H1 (cell line): Measurements from ENCODE around the gene FASTKD1. TPM values are rescaled to one million over a fixed set of nuclear protein-coding genes. Genes with fewer than 3 reads are reported as not detected.

Source experiments
- CTCF ChIA-PET: fragments of 300-600 bp; sonication (Branson Sonifier 250); formaldehyde crosslinking; loops from one replicate; lab custom pipeline; 2021; ENCODE audit not compliant: partially characterized antibody; lab: Charles Lee
- POLR2A ChIA-PET: fragments of 300-600 bp; sonication (Branson Sonifier 250); formaldehyde crosslinking; loops from one replicate; lab custom pipeline; 2021; ENCODE audit warnings: inconsistent platforms; ENCODE audit not compliant: partially characterized antibody; lab: Charles Lee
- DNase-seq, 2 experiments: peaks; one replicate each; pipeline versions ENCODE4 v3.0.0 to v3.0.0-alpha.2; 2010 to 2022; ENCODE audit warnings: low spot score in 2 of 2, low read depth in 1 of 2, mixed read lengths in 1 of 2
- FAIRE-seq: peaks from 2 replicates; lab custom pipeline; 2011; peaks lifted over from hg19 to GRCh38; lab: Jason Lieb, UNC
- H2AFZ ChIP-seq: 2 replicates; pipeline ENCODE4 v1.8.1; 2012; ENCODE audit warnings: low read length, inconsistent platforms
- H2AK5ac ChIP-seq: 2 replicates; pipeline ENCODE4 v1.6.1; 2013; ENCODE audit warnings: low read depth, low read length
- H2BK120ac ChIP-seq: replicated peaks from 2 replicates; pipeline ENCODE3; 2013; ENCODE audit warnings: low read depth, low read length, inconsistent platforms
- H2BK12ac ChIP-seq: 2 replicates; pipeline ENCODE4 v1.6.1; 2013; ENCODE audit warnings: low read depth, low read length
- H2BK15ac ChIP-seq: 2 replicates; pipeline ENCODE4 v1.6.1; 2013; ENCODE audit warnings: low read length
- H2BK20ac ChIP-seq: 2 replicates; pipeline ENCODE4 v1.6.1; 2013; ENCODE audit warnings: low read length
- H2BK5ac ChIP-seq: 2 replicates; pipeline ENCODE4 v1.6.1; 2013; ENCODE audit warnings: low read depth, low read length
- H3K14ac ChIP-seq: 2 replicates; pipeline ENCODE4 v1.6.1; 2013; ENCODE audit warnings: inconsistent platforms; ENCODE audit not compliant: insufficient read length
- H3K18ac ChIP-seq: 2 replicates; pipeline ENCODE4 v1.6.1; 2013; ENCODE audit warnings: low read length; ENCODE audit errors: extremely low read depth
- H3K23ac ChIP-seq: 2 replicates; pipeline ENCODE4 v1.6.1; 2013; ENCODE audit warnings: inconsistent platforms; ENCODE audit not compliant: insufficient read length
- H3K23me2 ChIP-seq: 2 replicates; pipeline ENCODE4 v1.6.1; 2013; ENCODE audit warnings: low read depth, low read length
- H3K27ac ChIP-seq: 2 replicates; pipeline ENCODE4 v1.6.1; 2011; ENCODE audit warnings: low read depth, low read length, inconsistent platforms
- H3K27me3 ChIP-seq, 4 experiments: replicated peaks in 1 of 4; 1 replicate in 1 of 4; 2 replicates in 3 of 4; pipeline versions ENCODE4 v1.6.1 to v1.8.1; 2011 to 2013; ENCODE audit warnings: low read length in 3 of 4, mild to moderate bottlenecking in 3 of 4, inconsistent platforms in 2 of 4, mixed read lengths in 2 of 4, moderate library complexity in 1 of 4; ENCODE audit not compliant: control insufficient read depth in 3 of 4, insufficient read depth in 3 of 4; ENCODE audit errors: extremely low read depth in 1 of 4
- H3K36me3 ChIP-seq, 4 experiments: 2 replicates each; pipeline versions ENCODE4 v1.6.1 to v1.8.1; 2011 to 2013; ENCODE audit warnings: mild to moderate bottlenecking in 4 of 4, low read length in 3 of 4, moderate library complexity in 2 of 4, control low read depth in 1 of 4, inconsistent platforms in 1 of 4; ENCODE audit not compliant: insufficient read depth in 4 of 4, control insufficient read depth in 2 of 4
- H3K4ac ChIP-seq: replicated peaks from 2 replicates; pipeline ENCODE3; 2013; ENCODE audit warnings: low read length, low read depth, mixed read lengths, inconsistent platforms; ENCODE audit not compliant: insufficient read length
- H3K4me1 ChIP-seq, 4 experiments: replicated peaks in 1 of 4; 1 replicate in 1 of 4; 2 replicates in 3 of 4; pipeline versions ENCODE4 v1.6.1 to v1.8.1; 2011 to 2013; ENCODE audit warnings: low read length in 3 of 4, inconsistent platforms in 2 of 4, mixed read lengths in 1 of 4; ENCODE audit not compliant: insufficient read depth in 4 of 4, control insufficient read depth in 3 of 4
- H3K4me2 ChIP-seq, 2 experiments: 2 replicates each; pipeline versions ENCODE4 v1.6.1 to v1.8.1; 2011 to 2013; ENCODE audit warnings: low read depth in 2 of 2, low read length in 2 of 2, control low read depth in 1 of 2, inconsistent platforms in 1 of 2, mild to moderate bottlenecking in 1 of 2; ENCODE audit not compliant: insufficient read depth in 1 of 2
- H3K4me3 ChIP-seq, 4 experiments: fragments of 200-600, 300-600 bp in 1 of 4; sonication (generic), shearing (Covaris generic), sonication (Bioruptor Twin) in 1 of 4; 2 replicates each; pipeline versions ENCODE4 v1.5.1 to v1.8.1; 2011 to 2016; ENCODE audit warnings: low read length in 4 of 4, low read depth in 3 of 4, control low read depth in 2 of 4, inconsistent platforms in 2 of 4, mild to moderate bottlenecking in 2 of 4, mixed read lengths in 1 of 4, moderate library complexity in 1 of 4; ENCODE audit not compliant: insufficient read depth in 2 of 4; ENCODE audit errors: extremely low read depth in 1 of 4
- H3K56ac ChIP-seq: replicated peaks from 2 replicates; pipeline ENCODE3; 2013; ENCODE audit warnings: low read depth, mild to moderate bottlenecking, mixed read lengths, low read length, inconsistent platforms; ENCODE audit not compliant: insufficient read length
- H3K79me1 ChIP-seq: 2 replicates; pipeline ENCODE4 v1.6.1; 2013; ENCODE audit warnings: low read depth, low read length, control low read depth
- H3K79me2 ChIP-seq, 2 experiments: 2 replicates each; pipeline versions ENCODE4 v1.6.1 to v1.8.1; 2012 to 2013; ENCODE audit warnings: low read length in 2 of 2, mild to moderate bottlenecking in 2 of 2, inconsistent platforms in 1 of 2; ENCODE audit not compliant: insufficient read depth in 2 of 2, control insufficient read depth in 1 of 2
- H3K9ac ChIP-seq, 4 experiments: replicated peaks in 1 of 4; 1 replicate in 1 of 4; 2 replicates in 3 of 4; pipeline versions ENCODE4 v1.6.1 to v1.8.1; 2011 to 2013; ENCODE audit warnings: low read depth in 3 of 4, low read length in 3 of 4, control low read depth in 2 of 4, mild to moderate bottlenecking in 2 of 4, moderate library complexity in 2 of 4, inconsistent platforms in 1 of 4; ENCODE audit errors: extremely low read depth in 1 of 4
- H3K9me3 ChIP-seq, 2 experiments: 2 replicates each; pipeline versions ENCODE4 v1.6.1 to v1.8.1; 2012 to 2013; ENCODE audit warnings: mild to moderate bottlenecking in 2 of 2, moderate library complexity in 2 of 2, control low read depth in 1 of 2, inconsistent platforms in 1 of 2, low read depth in 1 of 2, low read length in 1 of 2, mixed read lengths in 1 of 2; ENCODE audit not compliant: insufficient read depth in 2 of 2
- H4K20me1 ChIP-seq, 2 experiments: replicated peaks in 1 of 2; 2 replicates each; pipeline versions ENCODE3 to v1.8.1; 2011 to 2013; ENCODE audit warnings: inconsistent platforms in 2 of 2, low read length in 2 of 2, mild to moderate bottlenecking in 1 of 2; ENCODE audit not compliant: insufficient read depth in 2 of 2, control insufficient read depth in 1 of 2
- H4K5ac ChIP-seq: 2 replicates; pipeline ENCODE4 v1.6.1; 2013; ENCODE audit warnings: low read length, low read depth, mixed read lengths, inconsistent platforms; ENCODE audit not compliant: insufficient read length
- H4K8ac ChIP-seq: 2 replicates; pipeline ENCODE4 v1.8.0; 2013; ENCODE audit warnings: mild to moderate bottlenecking, moderate library complexity, low read length, inconsistent platforms; ENCODE audit not compliant: insufficient read depth; ENCODE audit errors: extremely low read depth
- H4K91ac ChIP-seq: replicated peaks from 2 replicates; pipeline ENCODE3; 2013; ENCODE audit warnings: low read length, mixed read lengths, inconsistent platforms; ENCODE audit not compliant: insufficient read length
- CTBP2 ChIP-seq: IDR thresholded peaks from 2 replicates; pipeline ENCODE4 v1.7.0; 2011; ENCODE audit warnings: borderline replicate concordance, mild to moderate bottlenecking, moderate library complexity, mixed read lengths, low read length; ENCODE audit not compliant: insufficient read depth, insufficient read length
- EZH2 ChIP-seq: fragments of 200-600 bp; sonication (generic); IDR thresholded peaks from 2 replicates; pipeline ENCODE4 v1.7.1; 2012; ENCODE audit warnings: low read depth, mild to moderate bottlenecking, moderate library complexity, low read length, inconsistent platforms; ENCODE audit not compliant: severe bottlenecking
- PHF8 ChIP-seq: fragments of 200-600 bp; sonication (generic); conservative IDR thresholded peaks from 2 replicates; pipeline ENCODE4 v1.7.1; 2012; ENCODE audit warnings: low read depth, mild to moderate bottlenecking, inconsistent platforms, low read length, moderate library complexity
- POLR2A ChIP-seq, 2 experiments: IDR thresholded peaks; 1 replicate in 1 of 2; 2 replicates in 1 of 2; pipeline ENCODE4 v1.6.1; 2011; ENCODE audit warnings: low read depth in 2 of 2, low read length in 2 of 2, mild to moderate bottlenecking in 2 of 2; ENCODE audit errors: control extremely low read depth in 1 of 2
- TBP ChIP-seq: IDR thresholded peaks from 2 replicates; pipeline ENCODE4 v1.6.1; 2011; ENCODE audit warnings: low read depth, low read length, improper control_type of control experiment
- ZNF274 ChIP-seq: IDR thresholded peaks from 2 replicates; pipeline ENCODE4 v1.7.0; 2012; ENCODE audit warnings: low read length, borderline replicate concordance; ENCODE audit errors: extremely low read depth
- WGBS, 2 experiments: shearing (Covaris generic) in 1 of 2; methylation state at CpG; one replicate each; pipeline versions ENCODE4 v1.1.6 to v1.1.7; 2013 to 2015; ENCODE audit warnings: low lambda C conversion rate in 2 of 2, mixed read lengths in 2 of 2, inconsistent platforms in 1 of 2, low coverage in 1 of 2, missing lambda C conversion rate in 1 of 2; ENCODE audit not compliant: insufficient replicate concordance in 2 of 2, insufficient coverage in 1 of 2, insufficient read length in 1 of 2; ENCODE audit errors: extremely low coverage in 1 of 2, missing lambda C conversion rate in 1 of 2; 5-methylcytosine and 5-hydroxymethylcytosine counted together
- polyA plus RNA-seq, 7 experiments: library from polyadenylated mRNA; depleted of rRNA in 3 of 7; stranded (reverse) in 5 of 7; unstranded in 2 of 7; fragments of >200 nt in 5 of 7; fragments of 200-250 nt in 2 of 7; gene quantifications; 1 replicate in 5 of 7; 2 replicates in 1 of 7; 4 replicates in 1 of 7; pipeline versions ENCODE4 v1.2.1 to v1.2.3, GENCODE V29; 2011 to 2013; ENCODE audit warnings: missing spikeins in 2 of 7, mixed read lengths in 2 of 7
- total RNA-seq: library from RNA; stranded (reverse); fragmentation: NEBNext Ultra II Directional; extraction: Animal tissue kit (Norgen Biotek cat#: 25700); gene quantifications from 2 replicates; pipeline ENCODE4 v1.2.1, GENCODE V29; 2021

Gene FASTKD1
- total and polyA plus RNA-seq, 2 of the 8 experiments (the other 6 are each of a cell fraction or from before 2014, with no cell fraction given): 18.7 to 70.8 TPM

- no peak overlapping the region for H3K4me2 ChIP-seq
- H2BK20ac ChIP-seq: no peak overlapping the region
- H3K27me3 ChIP-seq: no peaks in the 10 kb centered on the region
- H3K4me3 ChIP-seq: no peak overlapping the region
- H3K9me3 ChIP-seq: no peaks in the 10 kb centered on the region
- H3K23me2 ChIP-seq: no peaks in the 10 kb centered on the region
- no peak overlapping the region for H3K9ac ChIP-seq
- H3K23ac ChIP-seq: no peak overlapping the region
- no peak overlapping the region for H4K5ac ChIP-seq
- ChIA-PET POLR2A (no interaction called here), CTCF (no interaction called here)
- peaks cover 5 to 74% (median 41%) of the 10 kb centered on the region in 4 experiments; a peak in 7 of 8 replicates for H3K36me3 ChIP-seq
- TF ChIP-seq CTBP2 (no peak), ZNF274 (no peak), POLR2A (IDR thresholded peaks at IDR 0.05; ENCODE audit: control extremely low read depth in 1 of 2, low read depth in 2 of 2, low read length in 2 of 2) (no peak), EZH2 (no peak), TBP (no peak), PHF8 (no peak)
- no peaks in the 10 kb centered on the region; a peak in 2 of 4 replicates for H3K79me2 ChIP-seq
- WGBS, 2 experiments: 88% methylated on average over 2 of the region's 2 CpGs; no CpG with 5 or more reads in 1 of the 2 experiments
- peaks cover 0 to 2% of the 10 kb centered on the region in 2 experiments for H4K20me1 ChIP-seq
- H2AFZ ChIP-seq: no peak overlapping the region
- H3K27ac ChIP-seq: no peak overlapping the region
- no peaks in the 10 kb centered on the region for H3K79me1 ChIP-seq
- H4K8ac ChIP-seq: no peak overlapping the region
- H2BK5ac ChIP-seq: no peak overlapping the region
- FAIRE-seq: no peak
- H2BK15ac ChIP-seq: no peak overlapping the region
- no peak overlapping the region for H2BK120ac ChIP-seq
- H4K91ac ChIP-seq: no peak overlapping the region
- no peak for DNase-seq
- H2AK5ac ChIP-seq: no peak overlapping the region
- H3K4ac ChIP-seq: no peak overlapping the region
- H2BK12ac ChIP-seq: no peak overlapping the region
- no peaks in the 10 kb centered on the region for H3K4me1 ChIP-seq
- no peak overlapping the region for H3K18ac ChIP-seq
- no peak overlapping the region for H3K14ac ChIP-seq
- H3K56ac ChIP-seq: no peak overlapping the region
Observed at GRCh38 chr2:169609264-169609663, 35.6 kb upstream of the FASTKD1 start.
